Hepatocyte (in vitro differentiated cells): ENCODE results near the gene PERM1.

Experiments used
- EZH2 ChIP-seq: fragments of 200-600 bp; sonication (generic); IDR thresholded peaks from 2 replicates; pipeline ENCODE4 v1.6.1; 2016; ENCODE audit warnings: antibody characterized with exemption, mild to moderate bottlenecking, borderline replicate concordance
- EZH2phosphoT487 ChIP-seq: fragments of 200-600 bp; sonication (generic); IDR thresholded peaks from one replicate; pipeline ENCODE4 v1.6.1; 2018; ENCODE audit warnings: antibody characterized with exemption, mild to moderate bottlenecking, low read depth, moderate library complexity; ENCODE audit not compliant: unreplicated experiment, severe bottlenecking
- TF ChIP-seq, protein P1 (sequence below): fragments of 200-600 bp; sonication (generic); IDR thresholded peaks from 2 replicates; pipeline ENCODE4 v1.5.1; 2016; ENCODE audit warnings: antibody characterized with exemption, mild to moderate bottlenecking; ENCODE audit not compliant: poor library complexity

DNA sequence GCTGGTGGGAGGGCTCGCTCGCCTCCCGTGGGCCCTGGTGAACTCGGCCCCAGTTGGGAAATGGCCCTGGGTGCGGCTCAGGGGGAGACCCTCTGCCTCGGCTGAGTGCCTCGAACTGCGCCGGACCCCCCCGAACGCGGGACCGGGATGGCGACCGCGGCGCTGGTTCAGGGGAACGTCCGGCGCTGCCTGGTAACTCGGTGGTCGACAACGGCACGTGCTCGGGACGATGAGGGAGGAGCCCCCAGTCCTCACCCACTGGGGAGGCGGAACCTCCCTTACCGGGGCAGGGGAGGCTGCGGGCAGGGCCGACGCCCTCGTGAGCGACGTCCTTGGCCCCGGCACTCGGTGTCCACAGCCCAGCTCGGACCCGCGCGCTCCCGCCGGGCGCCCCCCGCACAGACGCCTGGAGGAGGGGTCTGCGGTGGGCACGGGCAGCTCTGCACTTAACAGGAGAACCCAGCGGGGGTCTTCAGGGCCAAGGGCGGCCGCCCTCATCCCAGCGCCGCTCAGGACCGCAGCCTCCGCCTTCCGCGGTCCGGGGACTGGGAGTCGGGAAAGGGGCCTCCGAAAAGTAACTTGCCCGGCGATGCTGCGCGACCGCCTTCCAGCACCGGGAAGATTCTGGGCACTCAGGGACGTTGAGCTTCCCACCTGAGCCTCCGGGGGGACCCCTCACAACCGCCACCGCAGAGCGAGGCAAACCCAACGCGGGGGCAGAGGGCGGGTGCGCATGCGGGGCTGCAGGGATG, 16.3 kb upstream of the PERM1 start:
- TF ChIP-seq, protein P1, sequence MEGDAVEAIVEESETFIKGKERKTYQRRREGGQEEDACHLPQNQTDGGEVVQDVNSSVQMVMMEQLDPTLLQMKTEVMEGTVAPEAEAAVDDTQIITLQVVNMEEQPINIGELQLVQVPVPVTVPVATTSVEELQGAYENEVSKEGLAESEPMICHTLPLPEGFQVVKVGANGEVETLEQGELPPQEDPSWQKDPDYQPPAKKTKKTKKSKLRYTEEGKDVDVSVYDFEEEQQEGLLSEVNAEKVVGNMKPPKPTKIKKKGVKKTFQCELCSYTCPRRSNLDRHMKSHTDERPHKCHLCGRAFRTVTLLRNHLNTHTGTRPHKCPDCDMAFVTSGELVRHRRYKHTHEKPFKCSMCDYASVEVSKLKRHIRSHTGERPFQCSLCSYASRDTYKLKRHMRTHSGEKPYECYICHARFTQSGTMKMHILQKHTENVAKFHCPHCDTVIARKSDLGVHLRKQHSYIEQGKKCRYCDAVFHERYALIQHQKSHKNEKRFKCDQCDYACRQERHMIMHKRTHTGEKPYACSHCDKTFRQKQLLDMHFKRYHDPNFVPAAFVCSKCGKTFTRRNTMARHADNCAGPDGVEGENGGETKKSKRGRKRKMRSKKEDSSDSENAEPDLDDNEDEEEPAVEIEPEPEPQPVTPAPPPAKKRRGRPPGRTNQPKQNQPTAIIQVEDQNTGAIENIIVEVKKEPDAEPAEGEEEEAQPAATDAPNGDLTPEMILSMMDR = no peak
- TF ChIP-seq EZH2 (peak; percentile 84), EZH2phosphoT487 (no peak)
